ENCODE data around the gene HSBP1L1.

The HSBP1L1 gene

GRCh38 chr18:79973517-79973916, 9.1 kb downstream of the HSBP1L1 start:
- H3K4me3 ChIP-seq (ENCODE audit: insufficient read depth, low read depth, low read length, poor library complexity, severe bottlenecking), result no peak overlapping the region
- no peaks in the 10 kb centered on the region for H3K4me1 ChIP-seq (ENCODE audit: control insufficient read depth, insufficient read depth, low read length, poor library complexity, severe bottlenecking)
- no peak overlapping the region for H3K27ac ChIP-seq (ENCODE audit: insufficient read depth, low read length, poor library complexity, severe bottlenecking)
- H3K27me3 ChIP-seq (replicated peaks; ENCODE audit: control insufficient read depth, insufficient read depth, low read length, poor library complexity, severe bottlenecking), result no peaks in the 10 kb centered on the region
- no peaks in the 10 kb centered on the region for H3K9me3 ChIP-seq (ENCODE audit: control insufficient read depth, low read length)
- peaks cover 50% of the 10 kb centered on the region for H3K36me3 ChIP-seq (ENCODE audit: control insufficient read depth, insufficient read depth, low read length)
- no peak for DNase-seq

DNA sequence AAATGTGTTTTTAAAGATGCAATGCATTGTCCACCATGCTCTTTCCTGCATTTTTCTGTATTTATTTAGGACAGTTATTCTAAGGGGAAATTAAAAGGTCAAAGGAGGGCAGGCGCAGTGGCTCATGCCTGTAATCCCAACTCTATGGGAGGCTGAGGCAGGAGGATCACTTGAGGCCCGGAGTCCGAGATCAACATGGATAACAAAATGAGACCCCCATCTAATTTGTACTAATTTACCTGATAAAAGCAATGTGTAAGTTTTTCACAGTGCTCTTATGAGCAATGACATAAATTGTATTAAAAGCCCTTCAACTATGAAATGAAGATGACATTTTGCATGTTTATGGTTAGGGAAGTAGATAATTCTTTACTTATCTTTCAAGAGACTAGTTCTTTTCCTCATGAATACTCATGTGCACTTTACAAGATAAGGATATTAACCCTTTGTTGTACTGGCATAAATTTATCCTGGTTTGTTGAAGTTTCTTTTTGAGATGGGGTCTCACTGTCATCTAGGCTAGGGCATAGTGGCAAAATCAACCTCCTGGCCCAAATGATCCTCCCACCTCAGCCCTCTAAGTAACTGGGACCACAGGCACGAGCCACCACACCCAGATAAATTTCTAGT, 9.7 kb downstream of the HSBP1L1 start:
- Histone ChIP-seq H3K36me3 (ENCODE audit: control insufficient read depth, insufficient read depth, low read length) (peaks cover 50% of the 10 kb centered on the region), H3K27ac (ENCODE audit: insufficient read depth, low read length, poor library complexity, severe bottlenecking) (no peak overlapping the region), H3K27me3 (replicated peaks; ENCODE audit: control insufficient read depth, insufficient read depth, low read length, poor library complexity, severe bottlenecking) (no peaks in the 10 kb centered on the region), H3K9me3 (ENCODE audit: control insufficient read depth, low read length) (no peaks in the 10 kb centered on the region), H3K4me3 (ENCODE audit: insufficient read depth, low read depth, low read length, poor library complexity, severe bottlenecking) (no peak overlapping the region), H3K4me1 (ENCODE audit: control insufficient read depth, insufficient read depth, low read length, poor library complexity, severe bottlenecking) (no peaks in the 10 kb centered on the region)
- DNase-seq, result no peak

DNA sequence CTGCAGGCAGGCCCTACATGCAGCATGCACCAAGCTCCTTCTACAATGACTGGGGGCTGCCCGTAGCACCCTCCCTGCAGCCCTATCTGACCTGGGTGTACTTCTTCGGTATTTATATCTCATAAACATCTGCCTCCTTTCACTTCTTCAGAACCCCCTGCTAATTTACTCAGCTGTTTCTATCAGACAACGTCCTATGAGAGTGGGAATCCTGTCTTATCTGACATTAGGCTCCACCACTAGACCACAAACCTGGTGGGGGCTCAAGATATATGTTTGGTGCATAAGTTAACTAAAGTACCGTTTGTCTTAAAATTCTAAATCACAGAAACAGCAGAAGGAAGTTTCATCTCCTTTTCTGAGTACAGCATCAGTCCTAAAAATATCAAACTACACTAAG, 10.6 kb downstream of the HSBP1L1 start:
- DNase-seq, result no peak
- Histone ChIP-seq H3K27ac (ENCODE audit: insufficient read depth, low read length, poor library complexity, severe bottlenecking) (no peak overlapping the region), H3K36me3 (ENCODE audit: control insufficient read depth, insufficient read depth, low read length) (peaks cover 50% of the 10 kb centered on the region), H3K9me3 (ENCODE audit: control insufficient read depth, low read length) (no peaks in the 10 kb centered on the region), H3K27me3 (replicated peaks; ENCODE audit: control insufficient read depth, insufficient read depth, low read length, poor library complexity, severe bottlenecking) (no peaks in the 10 kb centered on the region), H3K4me3 (ENCODE audit: insufficient read depth, low read depth, low read length, poor library complexity, severe bottlenecking) (no peak overlapping the region), H3K4me1 (ENCODE audit: control insufficient read depth, insufficient read depth, low read length, poor library complexity, severe bottlenecking) (no peaks in the 10 kb centered on the region)

DNA sequence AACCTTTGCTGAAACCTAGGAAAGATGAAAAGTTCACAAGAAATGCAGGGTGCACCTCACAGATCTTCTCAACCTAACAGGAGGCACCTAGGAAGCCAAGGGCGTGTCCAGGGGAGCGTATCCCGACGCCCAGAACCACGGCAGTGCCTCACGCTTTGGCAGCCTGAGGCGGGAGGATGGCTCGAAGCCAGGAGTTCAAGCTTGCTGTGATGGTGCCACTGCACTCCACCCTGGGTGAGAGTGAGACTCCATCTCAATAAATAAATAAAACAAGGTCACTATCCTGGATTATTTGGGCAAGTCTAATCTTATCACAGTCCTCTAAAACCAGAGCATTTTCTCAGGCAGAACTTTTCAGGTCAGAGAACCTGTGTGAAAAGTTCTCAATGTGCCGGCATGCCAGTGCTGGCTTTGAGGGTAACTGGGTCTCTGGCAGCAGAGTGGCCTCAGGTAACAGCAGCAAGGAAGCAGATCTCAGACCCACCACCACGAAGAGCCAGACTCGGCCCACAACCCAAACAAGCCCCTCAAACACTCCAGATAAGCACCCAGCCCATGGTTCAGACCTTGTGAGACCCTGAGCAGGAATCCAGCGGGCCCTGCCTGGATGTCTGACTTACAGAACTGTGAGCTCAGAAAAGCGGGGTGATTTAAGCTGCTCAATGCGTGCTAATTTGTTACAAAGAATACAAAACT, 11.7 kb downstream of the HSBP1L1 start:
- Histone ChIP-seq H3K9me3 (ENCODE audit: control insufficient read depth, low read length) (no peaks in the 10 kb centered on the region), H3K36me3 (ENCODE audit: control insufficient read depth, insufficient read depth, low read length) (peaks cover 44% of the 10 kb centered on the region), H3K4me1 (ENCODE audit: control insufficient read depth, insufficient read depth, low read length, poor library complexity, severe bottlenecking) (peaks cover 4% of the 10 kb centered on the region), H3K27me3 (replicated peaks; ENCODE audit: control insufficient read depth, insufficient read depth, low read length, poor library complexity, severe bottlenecking) (no peaks in the 10 kb centered on the region), H3K27ac (ENCODE audit: insufficient read depth, low read length, poor library complexity, severe bottlenecking) (no peak overlapping the region), H3K4me3 (ENCODE audit: insufficient read depth, low read depth, low read length, poor library complexity, severe bottlenecking) (no peak overlapping the region)
- DNase-seq, result no peak

- no peaks in the 10 kb centered on the region for H3K9me3 ChIP-seq (ENCODE audit: control insufficient read depth, low read length)
- H3K27me3 ChIP-seq (replicated peaks; ENCODE audit: control insufficient read depth, insufficient read depth, low read length, poor library complexity, severe bottlenecking), result no peaks in the 10 kb centered on the region
- peaks cover 4% of the 10 kb centered on the region for H3K4me1 ChIP-seq (ENCODE audit: control insufficient read depth, insufficient read depth, low read length, poor library complexity, severe bottlenecking)
- H3K4me3 ChIP-seq (ENCODE audit: insufficient read depth, low read depth, low read length, poor library complexity, severe bottlenecking), result no peak overlapping the region
- H3K36me3 ChIP-seq (ENCODE audit: control insufficient read depth, insufficient read depth, low read length), result peaks cover 18% of the 10 kb centered on the region
- H3K27ac ChIP-seq (ENCODE audit: insufficient read depth, low read length, poor library complexity, severe bottlenecking), result no peak overlapping the region
- DNase-seq, result no peak
These were observed 15.4 kb downstream of the HSBP1L1 start for GRCh38 chr18:79979843-79980242.

- H3K9me3 ChIP-seq (ENCODE audit: control insufficient read depth, low read length), result no peaks in the 10 kb centered on the region
- peaks cover 4% of the 10 kb centered on the region for H3K4me1 ChIP-seq (ENCODE audit: control insufficient read depth, insufficient read depth, low read length, poor library complexity, severe bottlenecking)
- DNase-seq, result no peak
- H3K4me3 ChIP-seq (ENCODE audit: insufficient read depth, low read depth, low read length, poor library complexity, severe bottlenecking), result no peak overlapping the region
- H3K36me3 ChIP-seq (ENCODE audit: control insufficient read depth, insufficient read depth, low read length), result peaks cover 12% of the 10 kb centered on the region
- no peaks in the 10 kb centered on the region for H3K27me3 ChIP-seq (replicated peaks; ENCODE audit: control insufficient read depth, insufficient read depth, low read length, poor library complexity, severe bottlenecking)
- no peak overlapping the region for H3K27ac ChIP-seq (ENCODE audit: insufficient read depth, low read length, poor library complexity, severe bottlenecking)
These were observed 16.1 kb downstream of the HSBP1L1 start for GRCh38 chr18:79980585-79980984.

GRCh38 chr18:79982736-79983135, 18.3 kb downstream of the HSBP1L1 start:
- Histone ChIP-seq H3K27me3 (replicated peaks; ENCODE audit: control insufficient read depth, insufficient read depth, low read length, poor library complexity, severe bottlenecking) (no peaks in the 10 kb centered on the region), H3K27ac (ENCODE audit: insufficient read depth, low read length, poor library complexity, severe bottlenecking) (no peak overlapping the region), H3K4me1 (ENCODE audit: control insufficient read depth, insufficient read depth, low read length, poor library complexity, severe bottlenecking) (peaks cover 13% of the 10 kb centered on the region), H3K9me3 (ENCODE audit: control insufficient read depth, low read length) (no peaks in the 10 kb centered on the region), H3K4me3 (ENCODE audit: insufficient read depth, low read depth, low read length, poor library complexity, severe bottlenecking) (no peak overlapping the region), H3K36me3 (ENCODE audit: control insufficient read depth, insufficient read depth, low read length) (peaks cover 5% of the 10 kb centered on the region)
- no peak for DNase-seq

- no peaks in the 10 kb centered on the region for H3K27me3 ChIP-seq (replicated peaks; ENCODE audit: control insufficient read depth, insufficient read depth, low read length, poor library complexity, severe bottlenecking)
- peaks cover 13% of the 10 kb centered on the region for H3K4me1 ChIP-seq (ENCODE audit: control insufficient read depth, insufficient read depth, low read length, poor library complexity, severe bottlenecking)
- H3K4me3 ChIP-seq (ENCODE audit: insufficient read depth, low read depth, low read length, poor library complexity, severe bottlenecking), result no peak overlapping the region
- H3K36me3 ChIP-seq (ENCODE audit: control insufficient read depth, insufficient read depth, low read length), result peaks cover 5% of the 10 kb centered on the region
- H3K9me3 ChIP-seq (ENCODE audit: control insufficient read depth, low read length), result no peaks in the 10 kb centered on the region
- H3K27ac ChIP-seq (ENCODE audit: insufficient read depth, low read length, poor library complexity, severe bottlenecking), result no peak overlapping the region
- no peak for DNase-seq
These were observed 18.8 kb downstream of the HSBP1L1 start for GRCh38 chr18:79983253-79983652.

DNA sequence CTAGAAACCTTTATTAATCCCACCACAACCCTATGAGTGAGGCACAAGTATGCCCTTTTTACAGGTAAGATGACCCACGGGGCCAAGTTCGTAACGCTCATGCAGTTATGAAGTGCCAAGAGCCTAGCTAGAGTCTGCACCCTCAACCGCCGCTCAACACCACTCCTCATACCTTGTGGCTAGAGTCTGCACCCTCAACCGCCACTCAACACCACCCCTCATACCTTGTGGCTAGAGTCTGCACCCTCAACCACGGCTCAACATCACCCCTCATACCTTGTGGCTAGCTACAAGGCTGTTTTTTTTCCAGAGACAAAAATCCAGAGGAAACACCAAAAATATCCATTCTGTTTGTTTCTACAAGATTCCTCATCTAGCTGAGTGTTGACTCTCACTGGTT, 19.4 kb downstream of the HSBP1L1 start:
- no peaks in the 10 kb centered on the region for H3K27me3 ChIP-seq (replicated peaks; ENCODE audit: control insufficient read depth, insufficient read depth, low read length, poor library complexity, severe bottlenecking)
- peaks cover 5% of the 10 kb centered on the region for H3K36me3 ChIP-seq (ENCODE audit: control insufficient read depth, insufficient read depth, low read length)
- H3K9me3 ChIP-seq (ENCODE audit: control insufficient read depth, low read length), result no peaks in the 10 kb centered on the region
- no peak overlapping the region for H3K4me3 ChIP-seq (ENCODE audit: insufficient read depth, low read depth, low read length, poor library complexity, severe bottlenecking)
- DNase-seq, result no peak
- no peak overlapping the region for H3K27ac ChIP-seq (ENCODE audit: insufficient read depth, low read length, poor library complexity, severe bottlenecking)
- H3K4me1 ChIP-seq (ENCODE audit: control insufficient read depth, insufficient read depth, low read length, poor library complexity, severe bottlenecking), result peaks cover 13% of the 10 kb centered on the region

DNA sequence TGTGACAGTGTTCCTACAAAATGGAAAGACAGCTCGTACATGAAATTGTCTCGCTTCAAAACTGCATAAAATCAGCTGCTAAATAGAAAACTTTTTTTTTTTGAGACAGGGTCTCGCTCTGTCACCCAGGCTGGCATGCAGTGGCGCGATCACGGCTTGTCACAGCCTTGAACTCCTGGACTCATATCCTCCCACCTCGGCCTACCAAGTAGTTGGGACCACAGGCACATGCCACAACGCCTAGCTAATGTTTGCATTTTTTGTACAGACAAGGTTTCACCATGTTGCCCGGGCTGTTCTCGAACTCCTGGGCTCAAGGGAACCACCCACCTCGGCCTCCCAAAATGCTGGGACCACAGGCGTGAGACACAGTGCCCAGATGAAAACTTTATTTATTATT, 20.7 kb downstream of the HSBP1L1 start:
- H3K36me3 ChIP-seq (ENCODE audit: control insufficient read depth, insufficient read depth, low read length), result peaks cover 5% of the 10 kb centered on the region
- no peak overlapping the region for H3K4me3 ChIP-seq (ENCODE audit: insufficient read depth, low read depth, low read length, poor library complexity, severe bottlenecking)
- no peaks in the 10 kb centered on the region for H3K27me3 ChIP-seq (replicated peaks; ENCODE audit: control insufficient read depth, insufficient read depth, low read length, poor library complexity, severe bottlenecking)
- no peak for DNase-seq
- H3K9me3 ChIP-seq (ENCODE audit: control insufficient read depth, low read length), result no peaks in the 10 kb centered on the region
- no peak overlapping the region for H3K27ac ChIP-seq (ENCODE audit: insufficient read depth, low read length, poor library complexity, severe bottlenecking)
- peaks cover 13% of the 10 kb centered on the region for H3K4me1 ChIP-seq (ENCODE audit: control insufficient read depth, insufficient read depth, low read length, poor library complexity, severe bottlenecking)
